ENCODE data around the gene AUTS2.

The AUTS2 gene

GRCh38 chr7:70595755-70596597, 997.7 kb downstream of the AUTS2 start:
- TF ChIP-seq, protein P1, sequence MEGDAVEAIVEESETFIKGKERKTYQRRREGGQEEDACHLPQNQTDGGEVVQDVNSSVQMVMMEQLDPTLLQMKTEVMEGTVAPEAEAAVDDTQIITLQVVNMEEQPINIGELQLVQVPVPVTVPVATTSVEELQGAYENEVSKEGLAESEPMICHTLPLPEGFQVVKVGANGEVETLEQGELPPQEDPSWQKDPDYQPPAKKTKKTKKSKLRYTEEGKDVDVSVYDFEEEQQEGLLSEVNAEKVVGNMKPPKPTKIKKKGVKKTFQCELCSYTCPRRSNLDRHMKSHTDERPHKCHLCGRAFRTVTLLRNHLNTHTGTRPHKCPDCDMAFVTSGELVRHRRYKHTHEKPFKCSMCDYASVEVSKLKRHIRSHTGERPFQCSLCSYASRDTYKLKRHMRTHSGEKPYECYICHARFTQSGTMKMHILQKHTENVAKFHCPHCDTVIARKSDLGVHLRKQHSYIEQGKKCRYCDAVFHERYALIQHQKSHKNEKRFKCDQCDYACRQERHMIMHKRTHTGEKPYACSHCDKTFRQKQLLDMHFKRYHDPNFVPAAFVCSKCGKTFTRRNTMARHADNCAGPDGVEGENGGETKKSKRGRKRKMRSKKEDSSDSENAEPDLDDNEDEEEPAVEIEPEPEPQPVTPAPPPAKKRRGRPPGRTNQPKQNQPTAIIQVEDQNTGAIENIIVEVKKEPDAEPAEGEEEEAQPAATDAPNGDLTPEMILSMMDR (conservative IDR thresholded peaks at IDR 0.05; ENCODE audit: low read depth, low read length), result no peak
- DNase-seq (ENCODE audit: low read depth), result no peak
- H3K4me3 ChIP-seq (ENCODE audit: low read length), result peak overlapping the region; percentile 76

DNA sequence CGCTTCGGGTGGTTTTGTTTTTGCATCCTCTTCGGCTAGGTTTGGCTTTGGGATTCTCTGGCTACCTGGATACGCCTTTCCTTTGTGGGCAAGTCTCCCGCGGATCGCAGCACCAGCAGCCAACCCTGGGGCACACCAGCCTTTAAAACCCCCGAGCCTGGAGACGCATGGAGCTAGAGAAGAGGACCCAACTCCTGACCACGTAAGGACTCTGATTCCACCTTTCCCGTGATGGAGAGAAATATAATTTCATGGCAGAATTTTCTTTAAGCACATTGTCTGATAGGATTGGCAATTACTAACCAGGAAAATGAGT, 998.3 kb downstream of the AUTS2 start:
- peak overlapping the region; percentile 76 for H3K4me3 ChIP-seq (ENCODE audit: low read length)
- DNase-seq (ENCODE audit: low read depth), result no peak

GRCh38 chr7:70597066-70597465, 998.8 kb downstream of the AUTS2 start:
- TF ChIP-seq, protein P1 (conservative IDR thresholded peaks at IDR 0.05; ENCODE audit: low read depth, low read length), result no peak
- peak; percentile 60 for DNase-seq (ENCODE audit: low read depth)
- H3K4me3 ChIP-seq (ENCODE audit: low read length), result peak overlapping the region; percentile 76

More for the DNA sequence above, 998.3 kb downstream of the AUTS2 start:
- TF ChIP-seq, protein P1 (conservative IDR thresholded peaks at IDR 0.05; ENCODE audit: low read depth, low read length), result no peak

DNA sequence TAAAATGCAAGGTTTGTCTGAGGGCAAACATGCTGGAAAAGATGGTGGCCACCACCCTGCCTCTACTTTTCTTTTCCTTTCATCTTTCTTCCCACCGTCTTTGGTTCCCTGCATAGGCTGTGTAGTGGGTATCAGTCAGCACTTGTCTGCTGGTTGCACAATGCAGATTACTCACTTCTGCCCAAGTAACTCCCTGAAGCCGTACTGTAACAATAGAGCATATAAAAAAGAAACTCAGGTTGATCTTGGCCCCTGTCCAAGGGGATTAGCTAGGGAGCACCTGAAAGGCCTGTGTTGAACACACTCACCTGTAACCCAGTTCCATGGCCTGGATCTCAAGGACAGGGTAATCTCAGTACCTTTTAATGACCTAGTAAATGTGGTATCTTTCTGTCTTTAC, 1000.7 kb downstream of the AUTS2 start:
- peak overlapping the region; percentile 2 for H3K4me3 ChIP-seq (ENCODE audit: low read length)
- TF ChIP-seq, protein P1 (conservative IDR thresholded peaks at IDR 0.05; ENCODE audit: low read depth, low read length), result no peak
- DNase-seq (ENCODE audit: low read depth), result peak; percentile 54

DNA sequence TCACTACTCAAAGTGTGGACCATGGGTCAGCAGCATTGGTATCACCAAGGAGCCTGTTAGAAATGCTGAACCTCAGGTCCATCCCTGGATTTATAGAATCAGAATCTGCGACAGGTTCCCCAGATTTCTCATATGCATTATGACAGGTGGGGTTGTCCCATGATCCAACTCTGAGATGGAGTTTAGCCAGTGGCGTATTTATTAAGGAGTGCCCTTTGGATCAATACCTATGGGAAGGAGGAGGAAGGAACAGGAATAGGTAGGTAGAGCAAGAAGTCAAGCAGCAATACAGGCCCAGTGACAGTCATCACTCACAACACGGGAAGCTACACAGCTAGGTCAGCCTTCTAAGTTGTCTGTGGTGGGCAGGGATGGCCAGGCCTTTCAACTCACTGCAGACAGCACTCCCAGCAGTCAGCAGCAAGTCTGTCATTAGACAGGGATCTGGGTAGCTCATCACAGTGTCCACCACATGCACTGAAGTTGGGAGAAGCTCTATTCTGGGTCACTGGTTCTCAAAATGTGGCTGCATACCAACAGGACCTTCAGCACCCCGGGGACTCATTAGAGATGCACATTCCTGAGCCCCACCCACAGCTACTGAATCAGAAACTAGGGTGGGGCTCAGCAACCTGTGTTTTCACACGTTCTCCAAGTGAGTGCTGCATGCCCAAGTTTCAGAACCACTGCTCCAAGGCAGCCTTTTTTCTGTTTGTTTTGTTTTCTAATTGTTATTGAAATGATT, 1001.3 kb downstream of the AUTS2 start:
- no peak overlapping the region for H3K4me3 ChIP-seq (ENCODE audit: low read length)
- TF ChIP-seq, protein P1 (conservative IDR thresholded peaks at IDR 0.05; ENCODE audit: low read depth, low read length), result no peak
- no peak for DNase-seq (ENCODE audit: low read depth)

GRCh38 chr7:70600993-70601392, 1002.7 kb downstream of the AUTS2 start:
- H3K4me3 ChIP-seq (ENCODE audit: low read length), result no peak overlapping the region
- DNase-seq (ENCODE audit: low read depth), result no peak
- TF ChIP-seq, protein P1 (conservative IDR thresholded peaks at IDR 0.05; ENCODE audit: low read depth, low read length), result no peak
